ENCODE data around the gene ARSB.

DNA sequence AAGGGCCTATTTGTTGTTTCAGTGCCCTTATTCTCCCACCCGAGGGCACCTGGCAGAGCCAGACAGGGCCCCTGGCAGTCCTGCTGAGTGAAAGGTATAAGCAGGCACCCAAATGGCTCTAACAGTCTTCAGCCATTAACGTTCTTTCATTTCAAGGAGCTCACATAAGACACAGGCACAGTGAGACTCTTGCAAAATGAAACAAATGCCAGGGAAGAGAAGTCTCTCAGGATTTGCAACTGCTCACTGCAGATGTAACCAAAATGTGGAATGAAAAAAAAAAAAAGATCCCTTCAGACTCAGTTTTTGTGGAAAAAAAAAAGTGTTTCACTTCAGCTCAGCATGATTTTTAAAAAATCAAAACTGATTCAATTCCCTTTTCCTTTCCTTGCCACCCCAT lies 181.2 kb downstream of the ARSB start:
- TF ChIP-seq, protein P1, sequence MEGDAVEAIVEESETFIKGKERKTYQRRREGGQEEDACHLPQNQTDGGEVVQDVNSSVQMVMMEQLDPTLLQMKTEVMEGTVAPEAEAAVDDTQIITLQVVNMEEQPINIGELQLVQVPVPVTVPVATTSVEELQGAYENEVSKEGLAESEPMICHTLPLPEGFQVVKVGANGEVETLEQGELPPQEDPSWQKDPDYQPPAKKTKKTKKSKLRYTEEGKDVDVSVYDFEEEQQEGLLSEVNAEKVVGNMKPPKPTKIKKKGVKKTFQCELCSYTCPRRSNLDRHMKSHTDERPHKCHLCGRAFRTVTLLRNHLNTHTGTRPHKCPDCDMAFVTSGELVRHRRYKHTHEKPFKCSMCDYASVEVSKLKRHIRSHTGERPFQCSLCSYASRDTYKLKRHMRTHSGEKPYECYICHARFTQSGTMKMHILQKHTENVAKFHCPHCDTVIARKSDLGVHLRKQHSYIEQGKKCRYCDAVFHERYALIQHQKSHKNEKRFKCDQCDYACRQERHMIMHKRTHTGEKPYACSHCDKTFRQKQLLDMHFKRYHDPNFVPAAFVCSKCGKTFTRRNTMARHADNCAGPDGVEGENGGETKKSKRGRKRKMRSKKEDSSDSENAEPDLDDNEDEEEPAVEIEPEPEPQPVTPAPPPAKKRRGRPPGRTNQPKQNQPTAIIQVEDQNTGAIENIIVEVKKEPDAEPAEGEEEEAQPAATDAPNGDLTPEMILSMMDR (IDR thresholded peaks at IDR 0.05 in 2 of 3, conservative IDR thresholded peaks at IDR 0.05 in 1 of 3; ENCODE audit: control insufficient read depth in 2 of 3, extremely low read depth in 1 of 3, insufficient read depth in 1 of 3, low read depth in 3 of 3, low read length in 3 of 3) = no peak
- TF ChIP-seq SP1 (IDR thresholded peaks at IDR 0.05; ENCODE audit: low read depth, low read length) = no peak
- TF ChIP-seq POLR2A (IDR thresholded peaks at IDR 0.05; ENCODE audit: low read depth, low read length) = no peak
- TF ChIP-seq RAD21 (IDR thresholded peaks at IDR 0.05; ENCODE audit: insufficient read depth, low read depth, low read length) = no peak

Data from GM12878 (cell line).